Trophoblast cell (in vitro differentiated cells and primary cell): Measurements from ENCODE around the gene SURF1.

Source experiments
- DNase-seq, 2 donors: peaks; one replicate each; pipeline ENCODE4 v3.0.0-alpha.2; 2016
- H2AFZ ChIP-seq: 2 replicates; pipeline ENCODE4 v1.6.1; 2013; ENCODE audit warnings: low read length, moderate library complexity, mild to moderate bottlenecking; ENCODE audit not compliant: insufficient read depth, poor library complexity
- H2AK5ac ChIP-seq: 2 replicates; pipeline ENCODE4 v1.6.1; 2013; ENCODE audit warnings: mild to moderate bottlenecking, low read length
- H2BK120ac ChIP-seq: 2 replicates; pipeline ENCODE4 v1.6.1; 2013; ENCODE audit warnings: low read length, mild to moderate bottlenecking, moderate library complexity; ENCODE audit not compliant: insufficient read depth, poor library complexity
- H2BK12ac ChIP-seq: 2 replicates; pipeline ENCODE4 v1.6.1; 2013; ENCODE audit warnings: mild to moderate bottlenecking, low read length, moderate library complexity
- H2BK5ac ChIP-seq: 2 replicates; pipeline ENCODE4 v1.6.1; 2013; ENCODE audit warnings: low read length, low read depth, moderate library complexity, mild to moderate bottlenecking; ENCODE audit not compliant: poor library complexity
- H3K14ac ChIP-seq: 2 replicates; pipeline ENCODE4 v1.6.1; 2013; ENCODE audit warnings: mild to moderate bottlenecking, low read length
- H3K18ac ChIP-seq: 2 replicates; pipeline ENCODE4 v1.6.1; 2013; ENCODE audit warnings: mild to moderate bottlenecking, low read length
- H3K23ac ChIP-seq: 2 replicates; pipeline ENCODE4 v1.6.1; 2013; ENCODE audit warnings: low read length
- H3K27ac ChIP-seq: 2 replicates; pipeline ENCODE4 v1.5.1; 2013; ENCODE audit warnings: low read depth, mild to moderate bottlenecking, inconsistent platforms, low read length, moderate library complexity
- H3K27me3 ChIP-seq: 2 replicates; pipeline ENCODE4 v1.6.1; 2013; ENCODE audit warnings: inconsistent platforms, mild to moderate bottlenecking, low read length, moderate library complexity; ENCODE audit not compliant: insufficient read depth
- H3K36me3 ChIP-seq, 2 experiments: 1 replicate in 1 of 2; 2 replicates in 1 of 2; pipeline ENCODE4 v1.6.1; 2013; ENCODE audit warnings: low read length in 2 of 2, mild to moderate bottlenecking in 2 of 2, moderate library complexity in 1 of 2; ENCODE audit not compliant: insufficient read depth in 2 of 2, control insufficient read depth in 1 of 2
- H3K4ac ChIP-seq: 2 replicates; pipeline ENCODE4 v1.6.1; 2013; ENCODE audit warnings: low read depth, mild to moderate bottlenecking, low read length, moderate library complexity
- H3K4me1 ChIP-seq, 2 experiments: 1 replicate in 1 of 2; 2 replicates in 1 of 2; pipeline ENCODE4 v1.6.1; 2013; ENCODE audit warnings: low read length in 2 of 2, mild to moderate bottlenecking in 2 of 2, moderate library complexity in 1 of 2; ENCODE audit not compliant: insufficient read depth in 2 of 2, control insufficient read depth in 1 of 2
- H3K4me2 ChIP-seq: 2 replicates; pipeline ENCODE4 v1.6.1; 2013; ENCODE audit warnings: inconsistent platforms, mild to moderate bottlenecking, low read length, moderate library complexity
- H3K4me3 ChIP-seq: 2 replicates; pipeline ENCODE4 v1.5.1; 2013; ENCODE audit warnings: mild to moderate bottlenecking, low read depth, low read length, inconsistent platforms
- H3K79me1 ChIP-seq: one replicate; pipeline ENCODE4 v1.6.1; 2013; ENCODE audit warnings: low read length
- H3K79me2 ChIP-seq: 2 replicates; pipeline ENCODE4 v1.6.1; 2013; ENCODE audit warnings: low read length, mild to moderate bottlenecking; ENCODE audit not compliant: control insufficient read depth, insufficient read depth, poor library complexity
- H3K9ac ChIP-seq: 2 replicates; pipeline ENCODE4 v1.6.1; 2013; ENCODE audit warnings: mild to moderate bottlenecking, low read length
- H3K9me3 ChIP-seq: 2 replicates; pipeline ENCODE4 v1.6.1; 2013; ENCODE audit warnings: low read depth, mild to moderate bottlenecking, control low read depth, inconsistent platforms, low read length; ENCODE audit not compliant: insufficient read depth
- H4K12ac ChIP-seq: 2 replicates; pipeline ENCODE4 v1.6.1; 2013; ENCODE audit warnings: low read depth, mild to moderate bottlenecking, low read length, moderate library complexity
- H4K8ac ChIP-seq: 2 replicates; pipeline ENCODE4 v1.6.1; 2013; ENCODE audit warnings: low read depth, mild to moderate bottlenecking, low read length, moderate library complexity
- H4K91ac ChIP-seq: one replicate; pipeline ENCODE4 v1.6.1; 2013; ENCODE audit warnings: low read depth, mild to moderate bottlenecking, low read length, moderate library complexity
- WGBS: extraction: QIAGEN DNeasy Blood & Tissue Kit; methylation state at CpG from one replicate; pipeline ENCODE4 v1.1.7; 2013; ENCODE audit warnings: missing lambda C conversion rate; ENCODE audit not compliant: insufficient read length, insufficient coverage; ENCODE audit errors: extremely low coverage; 5-methylcytosine and 5-hydroxymethylcytosine counted together

Gene SURF1

GRCh38 chr9:133346021-133346785, 10.1 kb downstream of the SURF1 start:
- H4K12ac ChIP-seq = no peak overlapping the region

GRCh38 chr9:133345596-133345995, 10.7 kb downstream of the SURF1 start:
- no peak overlapping the region for H4K12ac ChIP-seq

More at GRCh38 chr9:133346021-133346785, 10.1 kb downstream of the SURF1 start:
- Histone ChIP-seq H2BK12ac (no peak overlapping the region), H3K4me2 (peak overlapping the region; percentile 79), H3K18ac (peak overlapping the region; percentile 20), H3K4me3 (no peak overlapping the region), H3K4me1 (peaks cover 4 to 10% of the 10 kb centered on the region in 2 experiments), H2AK5ac (no peak overlapping the region), H3K79me2 (peaks cover 13% of the 10 kb centered on the region), H3K27ac (no peak overlapping the region), H3K9me3 (peaks cover 1% of the 10 kb centered on the region), H3K14ac (no peak overlapping the region), H3K79me1 (peaks cover 12% of the 10 kb centered on the region), H3K23ac (no peak overlapping the region), H2AFZ (no peak overlapping the region), H3K36me3 (peaks cover 68 to 75% of the 10 kb centered on the region in 2 experiments), H3K27me3 (no peaks in the 10 kb centered on the region), H3K4ac (no peak overlapping the region), H2BK5ac (no peak overlapping the region), H4K91ac (no peak overlapping the region), H2BK120ac (no peak overlapping the region), H4K8ac (no peak overlapping the region), H3K9ac (no peak overlapping the region)
- WGBS = no CpG with 5 or more reads among the region's 15 CpGs
- no peak for DNase-seq

DNA sequence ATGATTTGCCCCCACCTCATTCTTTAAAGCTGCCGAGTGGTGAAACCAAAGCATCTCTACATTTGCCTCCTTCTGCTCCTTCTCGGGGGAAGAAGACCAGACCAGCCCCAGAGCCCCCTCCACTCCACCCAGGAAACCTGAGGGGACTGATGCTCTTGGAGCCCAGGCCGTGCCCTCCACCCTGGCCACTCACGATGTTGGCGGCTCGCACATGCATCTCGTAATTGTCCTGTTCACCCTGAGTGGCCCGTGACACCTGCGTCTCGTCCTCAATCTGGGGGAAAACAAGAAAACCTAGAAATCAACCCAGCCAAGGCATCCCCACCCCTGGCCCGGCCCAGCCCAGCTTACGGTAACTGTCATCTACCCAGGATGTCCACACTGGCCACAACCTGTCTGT, 11.3 kb downstream of the SURF1 start:
- H3K27me3 ChIP-seq = no peaks in the 10 kb centered on the region
- no peak overlapping the region for H2AFZ ChIP-seq
- no CpG with 5 or more reads among the region's 12 CpGs for WGBS
- H4K8ac ChIP-seq = no peak overlapping the region
- H3K23ac ChIP-seq = no peak overlapping the region
- no peak overlapping the region for H3K9ac ChIP-seq
- H3K9me3 ChIP-seq = peaks cover 1% of the 10 kb centered on the region
- H3K4me3 ChIP-seq = no peak overlapping the region
- no peak overlapping the region for H2AK5ac ChIP-seq
- no peak for DNase-seq
- peaks cover 72 to 75% of the 10 kb centered on the region in 2 experiments for H3K36me3 ChIP-seq
- no peak overlapping the region for H3K27ac ChIP-seq
- H2BK120ac ChIP-seq = no peak overlapping the region
- no peak overlapping the region for H4K12ac ChIP-seq
- H3K14ac ChIP-seq = no peak overlapping the region
- no peak overlapping the region for H4K91ac ChIP-seq
- peaks cover 12% of the 10 kb centered on the region for H3K79me1 ChIP-seq
- no peak overlapping the region for H3K4ac ChIP-seq
- H3K79me2 ChIP-seq = peaks cover 13% of the 10 kb centered on the region
- no peak overlapping the region for H2BK12ac ChIP-seq
- no peak overlapping the region for H2BK5ac ChIP-seq
- H3K4me1 ChIP-seq = peaks cover 4 to 10% of the 10 kb centered on the region in 2 experiments
- H3K18ac ChIP-seq = no peak overlapping the region
- no peak overlapping the region for H3K4me2 ChIP-seq

More at GRCh38 chr9:133345596-133345995, 10.7 kb downstream of the SURF1 start:
- H2AK5ac ChIP-seq = no peak overlapping the region
- no peak overlapping the region for H3K4ac ChIP-seq
- H2BK5ac ChIP-seq = no peak overlapping the region
- H3K9ac ChIP-seq = no peak overlapping the region
- H3K27ac ChIP-seq = no peak overlapping the region
- peaks cover 72 to 75% of the 10 kb centered on the region in 2 experiments for H3K36me3 ChIP-seq
- peaks cover 13% of the 10 kb centered on the region for H3K79me2 ChIP-seq
- H3K9me3 ChIP-seq = peaks cover 1% of the 10 kb centered on the region
- WGBS = no CpG with 5 or more reads among the region's 6 CpGs
- no peak overlapping the region for H2BK120ac ChIP-seq
- H3K4me1 ChIP-seq = peaks cover 4 to 10% of the 10 kb centered on the region in 2 experiments
- no peaks in the 10 kb centered on the region for H3K27me3 ChIP-seq
- H3K14ac ChIP-seq = no peak overlapping the region
- no peak overlapping the region for H4K8ac ChIP-seq
- H3K79me1 ChIP-seq = peaks cover 12% of the 10 kb centered on the region
- DNase-seq = no peak
- no peak overlapping the region for H4K91ac ChIP-seq
- no peak overlapping the region for H3K18ac ChIP-seq
- no peak overlapping the region for H3K23ac ChIP-seq
- no peak overlapping the region for H2AFZ ChIP-seq
- H2BK12ac ChIP-seq = no peak overlapping the region
- H3K4me2 ChIP-seq = no peak overlapping the region
- no peak overlapping the region for H3K4me3 ChIP-seq

DNA sequence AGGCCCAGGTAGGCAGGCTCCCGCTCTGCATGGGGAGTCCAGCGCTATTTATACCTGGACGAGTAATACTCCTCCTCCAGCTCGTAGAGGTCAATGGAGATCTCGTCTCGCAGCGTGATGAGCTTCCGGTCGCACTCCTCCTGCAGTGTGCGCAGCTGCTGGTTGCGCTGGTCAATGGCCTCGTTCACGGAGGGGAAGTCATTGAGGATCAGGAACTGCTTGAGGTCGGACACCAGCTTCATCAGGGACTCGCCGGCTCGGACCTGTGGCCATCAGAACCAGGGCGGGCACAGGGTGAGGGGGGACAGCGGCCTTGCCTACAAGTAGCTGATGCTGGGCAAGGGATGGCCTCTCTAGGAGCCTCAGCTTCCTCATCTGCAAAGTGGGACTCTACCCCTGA, 12.2 kb downstream of the SURF1 start:
- no peak overlapping the region for H4K91ac ChIP-seq
- peaks cover 12% of the 10 kb centered on the region for H3K79me2 ChIP-seq
- no peak overlapping the region for H2BK120ac ChIP-seq
- peaks cover 12% of the 10 kb centered on the region for H3K79me1 ChIP-seq
- H3K4me2 ChIP-seq = no peak overlapping the region
- H4K12ac ChIP-seq = no peak overlapping the region
- H3K36me3 ChIP-seq = peaks cover 67 to 74% of the 10 kb centered on the region in 2 experiments
- no peak overlapping the region for H3K27ac ChIP-seq
- WGBS = no CpG with 5 or more reads among the region's 19 CpGs
- no peak for DNase-seq
- H4K8ac ChIP-seq = no peak overlapping the region
- H3K9me3 ChIP-seq = peaks cover 1% of the 10 kb centered on the region
- no peak overlapping the region for H3K9ac ChIP-seq
- no peak overlapping the region for H3K18ac ChIP-seq
- no peak overlapping the region for H3K4ac ChIP-seq
- no peak overlapping the region for H2BK12ac ChIP-seq
- H2AFZ ChIP-seq = no peak overlapping the region
- no peak overlapping the region for H2BK5ac ChIP-seq
- peaks cover 4 to 7% of the 10 kb centered on the region in 2 experiments for H3K4me1 ChIP-seq
- no peak overlapping the region for H2AK5ac ChIP-seq
- no peaks in the 10 kb centered on the region for H3K27me3 ChIP-seq
- H3K23ac ChIP-seq = no peak overlapping the region
- H3K14ac ChIP-seq = no peak overlapping the region
- no peak overlapping the region for H3K4me3 ChIP-seq
